Measurements from ENCODE around the gene SCAP. TPM values are rescaled to one million over a fixed set of nuclear protein-coding genes. Genes with fewer than 3 reads are reported as not detected.
A peak's percentile ranks its signal among the peaks of the same experiment; 100 is the strongest.

Gene SCAP
- total and polyA plus RNA-seq, 2 of the 13 experiments (the other 11 are each of a cell fraction or from before 2014, with no cell fraction given), result 40.4 to 53.3 TPM

DNA sequence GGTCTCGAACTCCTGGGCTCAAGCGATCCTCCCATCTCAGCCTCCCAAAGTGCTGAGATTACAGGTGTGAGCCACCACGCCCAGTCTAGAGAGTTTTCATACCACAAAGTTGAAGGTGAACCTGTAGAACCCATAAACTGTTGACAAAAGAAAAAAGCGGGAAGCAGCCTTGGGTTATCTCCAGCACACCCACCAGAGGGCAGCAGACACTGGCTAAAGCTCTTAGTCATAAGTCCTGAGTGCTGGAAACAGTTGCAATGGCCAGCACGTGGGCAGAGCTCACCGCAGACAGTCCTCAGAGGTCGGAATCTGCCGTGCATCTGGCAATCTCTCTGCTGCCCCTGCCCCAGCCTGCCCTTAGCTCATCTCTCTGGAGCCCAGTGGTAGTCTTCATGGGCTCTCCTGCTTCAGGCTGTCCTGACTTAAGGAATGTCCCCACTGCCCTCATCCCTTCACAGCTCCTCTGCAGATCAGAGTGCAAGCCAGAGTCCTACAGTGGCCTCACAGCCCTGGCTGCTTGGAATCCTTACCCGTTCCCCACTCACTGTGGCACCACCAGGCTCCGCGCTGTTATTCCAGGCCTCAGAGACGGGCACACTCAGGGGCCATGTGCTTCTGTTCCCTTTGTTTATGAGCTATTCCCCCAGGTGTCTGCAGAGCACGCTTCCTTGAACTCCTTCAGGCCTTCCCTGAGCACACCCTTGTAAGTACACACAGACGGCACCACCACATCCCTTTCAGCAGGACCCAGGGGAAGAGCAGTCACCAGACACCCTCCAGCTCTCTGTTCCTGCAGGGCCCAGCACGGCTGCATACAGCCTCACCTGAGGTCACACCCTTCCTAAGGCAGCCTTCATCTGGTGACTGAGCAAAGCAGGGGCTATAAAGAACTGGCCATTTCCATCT is 46.6 kb upstream of the SCAP start (continued):
- TF ChIP-seq, protein P1, sequence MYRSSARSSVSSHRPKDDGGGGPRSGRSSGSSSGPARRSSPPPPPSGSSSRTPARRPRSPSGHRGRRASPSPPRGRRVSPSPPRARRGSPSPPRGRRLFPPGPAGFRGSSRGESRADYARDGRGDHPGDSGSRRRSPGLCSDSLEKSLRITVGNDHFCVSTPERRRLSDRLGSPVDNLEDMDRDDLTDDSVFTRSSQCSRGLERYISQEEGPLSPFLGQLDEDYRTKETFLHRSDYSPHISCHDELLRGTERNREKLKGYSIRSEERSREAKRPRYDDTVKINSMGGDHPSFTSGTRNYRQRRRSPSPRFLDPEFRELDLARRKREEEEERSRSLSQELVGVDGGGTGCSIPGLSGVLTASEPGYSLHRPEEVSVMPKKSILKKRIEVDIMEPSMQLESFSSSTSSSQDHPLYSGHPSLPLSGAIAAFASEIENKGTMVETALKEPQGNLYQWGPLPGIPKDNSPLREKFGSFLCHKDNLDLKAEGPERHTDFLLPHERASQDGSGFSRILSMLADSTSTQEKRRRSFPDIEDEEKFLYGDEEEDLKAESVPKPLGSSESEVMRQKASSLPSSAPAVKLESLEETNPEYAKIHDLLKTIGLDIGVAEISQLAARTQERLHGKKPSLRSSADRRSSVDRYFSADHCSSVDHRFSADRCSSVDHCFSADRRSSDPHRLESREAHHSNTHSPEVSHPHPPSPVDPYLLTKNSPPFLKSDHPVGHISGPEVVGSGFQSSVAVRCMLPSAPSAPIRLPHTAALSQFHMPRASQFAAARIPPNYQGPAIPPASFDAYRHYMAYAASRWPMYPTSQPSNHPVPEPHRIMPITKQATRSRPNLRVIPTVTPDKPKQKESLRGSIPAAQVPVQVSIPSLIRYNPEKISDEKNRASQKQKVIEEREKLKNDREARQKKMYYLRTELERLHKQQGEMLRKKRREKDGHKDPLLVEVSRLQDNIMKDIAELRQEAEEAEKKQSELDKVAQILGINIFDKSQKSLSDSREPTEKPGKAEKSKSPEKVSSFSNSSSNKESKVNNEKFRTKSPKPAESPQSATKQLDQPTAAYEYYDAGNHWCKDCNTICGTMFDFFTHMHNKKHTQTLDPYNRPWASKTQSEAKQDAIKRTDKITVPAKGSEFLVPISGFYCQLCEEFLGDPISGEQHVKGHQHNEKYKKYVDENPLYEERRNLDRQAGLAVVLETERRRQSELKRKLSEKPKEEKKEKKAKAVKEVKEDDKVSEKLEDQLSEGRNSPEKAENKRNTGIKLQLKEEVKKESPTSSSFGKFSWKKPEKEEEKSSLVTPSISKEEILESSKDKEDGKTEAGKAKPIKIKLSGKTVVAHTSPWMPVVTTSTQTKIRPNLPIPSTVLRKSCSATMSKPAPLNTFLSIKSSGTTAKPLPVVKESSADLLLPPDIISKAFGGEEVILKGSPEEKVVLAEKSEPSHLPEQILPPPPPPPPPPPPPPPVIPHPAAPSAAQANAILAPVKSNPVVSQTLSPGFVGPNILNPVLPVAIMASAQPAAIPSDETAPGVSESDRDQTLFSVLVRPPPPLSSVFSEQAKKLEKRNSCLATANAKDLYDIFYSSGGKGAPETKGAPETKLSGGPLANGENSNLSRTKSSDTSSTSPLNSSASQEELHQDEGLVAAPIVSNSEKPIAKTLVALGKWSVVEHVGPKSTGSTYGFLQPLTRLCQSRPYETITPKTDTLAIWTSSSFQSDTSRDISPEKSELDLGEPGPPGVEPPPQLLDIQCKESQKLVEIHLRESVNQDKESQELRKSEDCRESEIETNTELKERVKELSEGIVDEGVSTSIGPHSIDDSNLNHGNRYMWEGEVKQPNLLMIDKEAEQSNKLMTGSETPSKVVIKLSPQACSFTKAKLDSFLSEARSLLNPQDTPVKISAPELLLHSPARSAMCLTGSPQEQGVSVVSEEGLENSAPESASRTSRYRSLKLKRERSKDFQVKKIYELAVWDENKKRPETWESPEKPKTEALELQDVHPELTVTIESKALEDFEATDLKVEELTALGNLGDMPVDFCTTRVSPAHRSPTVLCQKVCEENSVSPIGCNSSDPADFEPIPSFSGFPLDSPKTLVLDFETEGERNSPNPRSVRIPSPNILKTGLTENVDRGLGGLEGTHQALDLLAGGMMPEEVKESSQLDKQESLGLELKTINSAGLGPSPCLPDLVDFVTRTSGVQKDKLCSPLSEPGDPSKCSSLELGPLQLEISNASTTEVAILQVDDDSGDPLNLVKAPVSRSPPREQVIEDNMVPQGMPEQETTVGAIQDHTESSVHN (CRISPR knock-in tag; IDR thresholded peaks at IDR 0.05), result no peak
- TF ChIP-seq SMAD3 (CRISPR knock-in tag; IDR thresholded peaks at IDR 0.05), result peak; percentile 64; the same call in 1 of the 2 replicates
- peak; percentile 34 for TF ChIP-seq SKI (IDR thresholded peaks at IDR 0.05; ENCODE audit: partially characterized antibody)
- TF ChIP-seq ZNF773 (CRISPR knock-in tag; IDR thresholded peaks at IDR 0.05; ENCODE audit: borderline replicate concordance), result no peak
- peak; percentile 59 for TF ChIP-seq FOSL2 (CRISPR knock-in tag; IDR thresholded peaks at IDR 0.05)
- no peak for TF ChIP-seq JDP2 (CRISPR knock-in tag; IDR thresholded peaks at IDR 0.05; ENCODE audit: borderline replicate concordance)
- TF ChIP-seq MXI1 (IDR thresholded peaks at IDR 0.05; ENCODE audit: borderline replicate concordance, low read depth, low read length), result peak; percentile 96
- TF ChIP-seq ZC3H4 (CRISPR knock-in tag; IDR thresholded peaks at IDR 0.05; ENCODE audit: borderline replicate concordance), result no peak
- no peak for TF ChIP-seq ZMAT3 (CRISPR knock-in tag; conservative IDR thresholded peaks at IDR 0.05)
- TF ChIP-seq, protein P2, sequence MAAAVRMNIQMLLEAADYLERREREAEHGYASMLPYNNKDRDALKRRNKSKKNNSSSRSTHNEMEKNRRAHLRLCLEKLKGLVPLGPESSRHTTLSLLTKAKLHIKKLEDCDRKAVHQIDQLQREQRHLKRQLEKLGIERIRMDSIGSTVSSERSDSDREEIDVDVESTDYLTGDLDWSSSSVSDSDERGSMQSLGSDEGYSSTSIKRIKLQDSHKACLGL (CRISPR knock-in tag; IDR thresholded peaks at IDR 0.05), result peak; percentile 77
- TF ChIP-seq YEATS2 (CRISPR knock-in tag; IDR thresholded peaks at IDR 0.05; ENCODE audit: borderline replicate concordance), result 0 out of 2 replicates have a peak, but pooled peaks have one; percentile 14
- no peak for TF ChIP-seq KLF13 (CRISPR knock-in tag; IDR thresholded peaks at IDR 0.05)
- no peak for TF ChIP-seq ZBTB21 (CRISPR knock-in tag; IDR thresholded peaks at IDR 0.05)
- TF ChIP-seq ATF7 (IDR thresholded peaks at IDR 0.05), result no peak
- TF ChIP-seq ATF7 (CRISPR knock-in tag; IDR thresholded peaks at IDR 0.05), result no peak
- TF ChIP-seq, protein P3, sequence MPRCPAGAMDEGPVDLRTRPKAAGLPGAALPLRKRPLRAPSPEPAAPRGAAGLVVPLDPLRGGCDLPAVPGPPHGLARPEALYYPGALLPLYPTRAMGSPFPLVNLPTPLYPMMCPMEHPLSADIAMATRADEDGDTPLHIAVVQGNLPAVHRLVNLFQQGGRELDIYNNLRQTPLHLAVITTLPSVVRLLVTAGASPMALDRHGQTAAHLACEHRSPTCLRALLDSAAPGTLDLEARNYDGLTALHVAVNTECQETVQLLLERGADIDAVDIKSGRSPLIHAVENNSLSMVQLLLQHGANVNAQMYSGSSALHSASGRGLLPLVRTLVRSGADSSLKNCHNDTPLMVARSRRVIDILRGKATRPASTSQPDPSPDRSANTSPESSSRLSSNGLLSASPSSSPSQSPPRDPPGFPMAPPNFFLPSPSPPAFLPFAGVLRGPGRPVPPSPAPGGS (CRISPR knock-in tag; IDR thresholded peaks at IDR 0.05), result peak; percentile 66; the same call in 1 of the 2 replicates
- no peak for TF ChIP-seq ARNT (IDR thresholded peaks at IDR 0.05)
- TF ChIP-seq TCF7 (IDR thresholded peaks at IDR 0.05; ENCODE audit: low read depth), result no peak
- peak; percentile 67; the same call in 1 of the 2 replicates for TF ChIP-seq ARNT2 (CRISPR knock-in tag; IDR thresholded peaks at IDR 0.05; ENCODE audit: low read depth)
- no peak for TF ChIP-seq ZNF567 (CRISPR knock-in tag; IDR thresholded peaks at IDR 0.05; ENCODE audit: borderline replicate concordance)
- no peak for TF ChIP-seq PCBP1 (IDR thresholded peaks at IDR 0.05; ENCODE audit: borderline replicate concordance, low read depth, low read length)

Data from HepG2 (cell line).